Femur (tissue), 1 donor: Measurements from ENCODE around the gene SUPT7L.
"Not testable (repeated sequence)": the region's sequence is repeated elsewhere in the genome, so short reads cannot be mapped to it uniquely, and the experiment has no call there.

Experiments used
- DNase-seq: peaks from one replicate; pipeline ENCODE4 v3.0.0-alpha.2; 2017

Gene SUPT7L

DNA sequence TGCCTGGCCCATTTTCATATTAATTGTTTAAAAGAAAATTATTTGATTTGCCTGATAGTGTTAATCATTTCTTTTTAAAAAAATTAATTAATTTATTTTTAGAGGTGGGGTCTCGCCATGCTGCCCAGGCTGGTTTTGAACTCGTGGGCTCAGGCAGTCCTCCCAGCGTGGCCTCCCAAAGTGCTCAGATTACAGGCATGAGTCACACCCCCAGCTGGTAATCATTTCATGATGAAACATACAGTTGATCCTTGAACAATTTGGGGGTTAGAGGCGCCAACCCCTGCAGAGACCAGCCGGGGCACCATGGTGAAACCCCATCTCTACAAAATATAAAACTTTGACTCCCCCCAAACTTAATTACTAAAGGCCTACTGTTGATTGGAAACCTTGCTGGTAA, 26.6 kb downstream of the SUPT7L start:
- DNase-seq: no peak

DNA sequence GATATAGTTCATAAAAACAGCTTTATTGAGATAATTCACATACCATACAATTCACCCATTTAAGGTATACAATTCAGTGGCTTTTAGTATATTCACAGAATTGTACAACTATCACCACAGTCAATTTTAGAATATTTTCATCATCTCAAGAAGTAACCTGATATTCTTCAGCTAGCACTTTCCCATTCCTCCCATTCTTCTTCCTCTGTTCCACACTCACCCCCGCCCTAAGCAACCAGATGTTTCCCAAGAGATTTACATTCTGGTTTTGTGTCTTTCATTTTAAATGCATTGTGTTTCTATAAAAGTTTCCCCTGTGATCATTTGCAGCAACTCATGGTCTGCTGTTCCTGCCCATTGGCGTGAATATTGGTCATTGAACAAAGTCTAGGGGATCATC, 29.1 kb downstream of the SUPT7L start:
- no peak for DNase-seq

DNA sequence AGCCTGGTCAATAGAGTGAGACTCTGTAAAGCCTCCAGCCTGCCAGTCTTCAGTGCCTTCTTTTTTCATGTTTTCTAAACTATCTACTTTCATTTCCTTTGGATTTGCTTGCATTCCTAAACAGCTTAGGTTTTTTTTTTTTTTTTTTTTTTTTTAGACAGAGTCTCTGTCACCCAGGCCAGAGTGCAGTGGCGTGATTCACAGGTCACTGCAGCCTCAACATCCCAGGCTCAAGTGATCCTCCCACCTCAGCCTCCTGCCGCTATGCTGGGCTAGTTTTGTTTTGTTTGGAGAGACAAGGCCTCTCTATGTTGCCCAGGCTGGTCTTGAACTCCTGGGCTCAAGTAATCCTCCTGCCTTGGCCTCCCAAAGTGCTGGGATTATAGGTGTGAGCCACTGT, 33.2 kb downstream of the SUPT7L start:
- not testable (repeated sequence) for DNase-seq

DNA sequence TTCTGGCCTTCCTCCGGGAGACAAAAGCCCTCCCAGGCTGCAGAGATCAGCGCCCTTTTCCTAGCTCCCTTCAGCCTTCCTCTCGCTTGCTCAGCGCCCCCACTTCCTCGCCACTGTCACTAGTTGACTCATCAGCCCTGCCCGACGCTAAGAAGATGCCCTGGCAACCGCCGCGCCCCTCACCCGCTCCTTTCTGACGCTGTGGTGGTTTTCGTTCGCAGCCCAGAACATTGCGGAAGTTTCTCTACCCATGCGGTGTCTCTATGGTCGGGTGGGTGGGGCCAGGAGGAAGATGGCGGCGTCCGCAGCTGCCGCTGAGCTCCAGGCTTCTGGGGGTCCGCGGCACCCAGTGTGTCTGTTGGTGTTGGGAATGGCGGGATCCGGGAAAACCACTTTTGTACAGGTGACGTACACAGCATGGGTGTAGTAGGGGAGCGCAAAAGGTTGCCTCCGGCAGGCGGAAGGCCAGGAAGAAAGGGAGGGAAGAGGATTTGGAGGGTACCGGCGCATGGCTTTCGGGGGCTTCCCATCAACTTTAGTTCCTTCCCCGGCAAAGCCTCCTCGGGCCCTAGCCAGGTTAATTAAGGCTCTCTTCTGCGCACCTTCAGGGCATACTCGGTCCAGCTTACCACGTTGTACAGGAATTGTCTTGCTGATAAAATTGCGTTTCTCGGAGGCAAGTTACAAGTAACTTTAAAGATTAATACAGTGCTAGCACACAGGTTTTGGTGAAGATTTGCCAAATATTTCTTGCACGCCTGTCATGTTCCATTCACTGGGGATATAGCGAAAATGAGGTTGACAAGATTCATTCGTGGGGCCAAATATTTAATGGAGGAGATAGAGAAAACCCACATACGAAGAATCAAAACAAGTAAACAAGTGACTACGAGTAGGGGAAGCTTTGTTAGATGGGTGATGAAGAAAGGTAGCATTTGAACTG, 34.4 kb downstream of the SUPT7L start, which contains the start of the genes CCDC121 and GPN1:
CCDC121 (minus strand) TSS at position 246 of the 943 bp plus-strand sequence. CDS start 1,213 bp downstream, outside the sequence.
GPN1 (plus strand) TSS at position 284 of the 943 bp plus-strand sequence; CDS start at position 293, 9 bp downstream.
- DNase-seq: peak; percentile 92

DNA sequence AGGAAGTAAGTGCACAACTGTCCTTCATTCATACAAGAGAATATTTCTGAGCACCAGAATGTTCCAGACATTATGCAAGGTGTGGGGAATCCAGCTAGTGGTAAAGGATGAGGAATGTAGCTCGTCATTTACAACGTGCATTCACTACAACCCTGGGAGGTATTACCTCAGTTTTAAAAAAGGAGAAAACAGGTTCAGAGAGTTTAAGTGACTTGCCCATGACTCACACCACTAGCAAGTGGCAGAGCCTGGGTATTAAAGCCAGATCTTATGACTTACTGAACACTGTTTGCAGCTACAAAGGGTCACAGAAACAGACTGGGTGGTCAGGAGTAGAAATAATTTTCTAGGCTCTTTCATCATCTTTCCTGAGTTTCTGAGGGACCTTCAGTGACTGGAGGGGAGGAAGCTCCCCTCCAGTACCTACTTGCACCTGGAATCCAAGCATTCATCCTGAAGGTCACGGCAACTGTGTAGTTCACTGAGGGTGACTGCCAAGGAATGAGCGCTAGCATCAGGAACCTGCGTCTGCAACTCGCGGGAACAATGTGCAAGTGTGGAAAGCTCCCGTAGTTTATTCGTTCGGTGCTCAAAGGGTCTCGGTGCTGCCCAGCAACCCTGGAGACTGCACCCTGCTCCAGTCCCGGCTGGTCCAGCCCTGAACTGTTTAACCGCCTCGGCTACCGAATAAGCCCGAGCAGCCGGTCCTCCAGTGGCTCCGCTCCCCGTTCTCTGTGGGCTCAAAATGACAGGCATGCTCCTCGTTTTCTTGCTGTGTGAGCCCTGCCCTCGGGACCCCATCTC, 35.2 kb downstream of the SUPT7L start:
- DNase-seq: no peak

DNA sequence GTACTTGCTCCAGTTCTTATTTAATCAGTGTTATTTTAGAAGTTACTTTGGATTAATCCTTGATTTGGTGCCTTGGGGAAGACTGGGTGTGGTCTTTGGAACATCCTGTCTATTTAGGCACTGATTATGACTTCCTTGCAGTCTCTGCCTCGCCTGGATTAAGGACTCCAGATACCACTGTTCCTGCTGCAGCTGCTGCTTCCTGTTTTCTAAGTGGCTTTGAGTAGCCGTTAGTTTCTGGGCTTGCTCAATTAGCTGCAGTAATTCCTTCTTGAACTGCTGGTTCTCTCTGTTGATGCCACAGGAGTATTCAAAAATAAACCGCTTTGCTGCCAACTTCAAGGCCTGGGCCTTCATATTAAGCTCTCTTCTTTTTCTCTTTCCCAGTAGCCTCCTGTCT, 36.5 kb downstream of the SUPT7L start:
- DNase-seq: not testable (repeated sequence)

DNA sequence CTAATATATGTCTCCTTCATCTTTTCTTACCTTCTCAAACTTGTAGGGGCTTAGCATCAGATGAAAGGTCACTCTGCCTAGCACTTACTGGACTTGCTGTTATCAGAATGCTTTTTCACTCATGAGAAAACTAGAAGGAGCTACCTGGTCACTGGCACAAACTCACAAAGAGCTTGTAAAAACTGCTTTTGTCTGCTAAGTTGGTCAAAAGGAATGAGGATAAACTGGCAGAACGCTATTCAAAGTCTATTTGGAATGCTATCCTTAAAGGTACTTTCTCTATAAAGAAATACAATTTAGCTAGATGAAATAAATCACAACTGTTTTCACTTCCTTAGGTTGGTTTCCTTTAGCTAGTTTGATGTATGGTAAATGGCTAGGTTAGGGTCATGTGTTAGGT, 37.1 kb downstream of the SUPT7L start:
- DNase-seq: not testable (repeated sequence)

DNA sequence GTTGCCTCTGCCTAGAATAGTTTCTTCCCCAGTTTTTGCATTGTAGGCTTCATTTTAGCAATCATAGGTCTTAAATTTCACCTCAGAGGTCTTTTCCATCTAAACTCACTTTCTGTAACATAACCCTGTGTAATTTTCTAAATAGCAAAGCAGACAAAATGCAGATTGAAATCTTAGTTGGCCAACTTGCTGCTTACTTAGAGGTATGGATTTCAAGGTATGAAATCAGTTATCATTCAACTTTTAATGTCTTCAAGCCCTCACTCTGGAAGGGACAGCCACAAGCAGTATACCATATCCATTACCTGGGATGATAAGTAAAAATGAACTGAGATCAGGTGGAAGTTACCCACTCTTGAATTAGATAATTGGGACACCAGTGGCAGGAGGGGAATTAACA, 38.5 kb downstream of the SUPT7L start:
- DNase-seq: no peak

DNA sequence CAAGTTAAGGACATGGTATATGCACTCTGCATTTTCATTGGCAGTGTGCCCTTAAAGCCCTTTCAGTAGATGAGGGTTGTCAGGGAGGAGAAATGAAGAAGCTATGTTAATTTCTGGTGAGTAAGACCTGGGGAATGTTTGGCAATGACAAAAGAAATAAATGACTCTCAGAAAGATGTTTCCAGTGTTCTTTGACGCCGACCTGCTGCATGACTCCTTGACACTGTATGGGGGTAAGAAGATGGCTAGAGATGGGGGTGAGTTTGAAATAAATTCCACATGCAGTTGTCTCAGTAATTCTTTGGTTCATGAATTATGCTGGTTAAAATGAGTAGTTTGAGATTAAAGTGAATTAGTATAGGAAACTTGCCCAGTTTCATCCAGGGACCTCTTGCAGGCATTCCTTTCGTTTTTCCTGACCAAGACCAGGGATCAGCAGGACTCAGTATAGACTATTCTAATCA, 40.5 kb downstream of the SUPT7L start:
- no peak for DNase-seq

DNA sequence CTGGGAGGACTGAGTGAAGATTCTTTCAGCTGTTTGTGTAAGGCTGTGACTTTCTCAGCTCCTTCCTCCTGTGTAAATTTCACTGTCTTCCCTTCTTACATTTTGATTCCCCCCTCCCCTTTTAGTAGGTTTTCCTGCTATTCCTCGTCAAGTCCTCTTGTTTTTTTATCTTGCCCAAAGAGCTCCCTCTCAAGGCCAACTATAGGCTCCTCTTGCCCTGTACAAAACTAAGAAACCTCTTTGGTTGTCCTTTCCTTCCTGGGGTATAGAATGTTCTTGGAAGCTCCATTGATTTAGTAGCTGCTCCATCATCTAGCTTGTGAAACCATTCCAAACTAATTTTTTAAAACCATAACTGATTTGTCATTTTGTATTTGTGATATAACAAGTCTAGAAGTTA, 41.9 kb downstream of the SUPT7L start:
- DNase-seq: no peak

DNA sequence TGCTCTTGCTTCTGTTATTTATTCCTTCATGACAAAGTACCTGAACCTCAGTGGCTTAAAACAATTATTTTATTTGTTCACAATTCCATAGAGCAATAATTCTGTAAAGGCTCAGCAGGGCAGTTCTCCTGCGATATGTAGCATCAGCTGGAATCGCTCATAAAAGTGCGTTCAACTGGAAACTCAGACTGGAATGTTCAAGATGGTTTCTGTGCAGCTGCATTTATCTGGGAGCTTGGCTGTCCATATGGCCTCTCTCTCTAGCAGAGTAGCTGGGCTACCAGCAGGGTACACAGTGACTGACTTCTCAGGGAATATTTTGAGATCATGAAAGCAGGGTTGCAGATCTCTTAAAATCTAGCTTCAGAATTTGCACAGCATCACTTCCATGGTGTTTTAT, 48.1 kb downstream of the SUPT7L start:
- DNase-seq: no peak

DNA sequence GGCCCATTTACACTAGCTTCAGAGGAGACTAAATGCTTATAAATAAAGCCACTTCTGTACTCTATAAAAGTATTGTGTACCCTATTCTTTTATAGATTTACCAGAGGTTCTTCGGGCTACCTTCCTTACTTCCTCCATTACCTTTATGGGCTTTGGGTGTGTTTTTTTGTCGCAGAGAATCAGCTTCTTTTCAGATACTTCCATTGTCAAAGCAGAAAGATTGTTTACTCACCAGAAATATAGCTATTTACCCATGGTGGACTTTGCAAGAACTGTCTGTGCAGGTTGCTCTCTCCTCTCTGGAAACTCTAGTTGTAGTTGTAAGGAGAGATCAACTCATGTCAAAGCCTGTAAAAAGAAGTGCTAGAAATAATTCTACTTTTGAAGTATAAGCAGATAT, 49.4 kb downstream of the SUPT7L start:
- no peak for DNase-seq

DNA sequence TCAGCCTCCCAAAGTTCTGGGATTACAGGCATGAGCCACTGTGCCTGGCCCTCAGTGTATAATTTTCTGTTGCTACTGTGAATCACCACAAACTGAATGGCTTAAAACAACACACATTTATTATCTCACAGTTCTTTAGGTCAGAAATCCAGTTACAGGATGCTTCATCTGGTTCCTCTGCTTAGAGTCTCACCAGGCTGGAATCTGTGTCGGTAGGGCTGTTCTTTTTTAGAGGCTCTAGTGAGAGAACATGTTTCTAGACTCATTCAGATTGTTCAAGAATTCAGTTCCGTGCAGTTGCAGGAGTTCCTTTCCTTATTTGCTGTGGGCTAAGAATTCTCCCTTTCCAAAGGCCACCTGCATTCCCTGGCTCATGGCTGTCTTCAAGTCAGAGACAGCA, 56.8 kb downstream of the SUPT7L start:
- no peak for DNase-seq
